Kidney epithelial cell (primary cell): Measurements from ENCODE around the gene PALLD. TPM values are rescaled to one million over a fixed set of nuclear protein-coding genes. Genes with fewer than 3 reads are reported as not detected.

Source experiments
- DNase-seq: peaks from one replicate; pipeline ENCODE4 v3.0.0-alpha.2; 2010; ENCODE audit warnings: low read depth
- H3K27me3 ChIP-seq: 2 replicates; pipeline ENCODE4 v1.6.0; 2011; ENCODE audit warnings: low read length; ENCODE audit not compliant: control insufficient read depth, insufficient read depth
- H3K36me3 ChIP-seq: 2 replicates; pipeline ENCODE4 v1.5.1; 2011; ENCODE audit warnings: low read length; ENCODE audit not compliant: control insufficient read depth, insufficient read depth
- H3K4me3 ChIP-seq: 2 replicates; pipeline ENCODE4 v1.5.1; 2011; ENCODE audit warnings: low read depth, mild to moderate bottlenecking, control low read depth, low read length
- total RNA-seq: library from RNA; depleted of rRNA; stranded (reverse); fragments of >200 nt; gene quantifications from 2 replicates; pipeline ENCODE4 v1.2.3, GENCODE V29; 2015
- TF ChIP-seq, protein P1 (sequence below): IDR thresholded peaks from 2 replicates; pipeline ENCODE4 v1.5.1; 2011; ENCODE audit warnings: mild to moderate bottlenecking, moderate library complexity, low read length, control low read depth, inconsistent platforms; ENCODE audit not compliant: insufficient read depth, poor library complexity, severe bottlenecking

The PALLD gene
- total RNA-seq, 1 donor from 2014 or later: 77.4 TPM

DNA sequence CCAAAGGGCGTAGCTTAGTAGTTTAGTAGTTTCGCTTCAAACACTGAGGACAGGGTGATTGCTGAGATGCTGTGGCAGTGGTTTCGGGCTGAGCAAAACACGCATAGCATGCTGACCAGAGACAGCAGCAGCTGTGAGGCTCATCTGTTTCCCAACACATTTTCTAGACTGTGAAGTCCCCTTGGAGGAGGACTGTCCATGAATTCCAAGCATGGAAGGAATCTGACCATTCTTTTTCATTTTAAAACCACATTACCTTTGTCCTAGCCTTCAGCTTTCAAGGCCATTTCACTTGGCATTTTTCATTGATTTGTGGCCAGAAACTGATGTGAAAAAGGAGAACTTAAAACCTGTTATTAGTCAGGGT lies 240.9 kb downstream of the PALLD start:
- Histone ChIP-seq H3K36me3 (no peaks in the 10 kb centered on the region), H3K27me3 (no peaks in the 10 kb centered on the region), H3K4me3 (no peak overlapping the region)
- DNase-seq: no peak
- TF ChIP-seq, protein P1, sequence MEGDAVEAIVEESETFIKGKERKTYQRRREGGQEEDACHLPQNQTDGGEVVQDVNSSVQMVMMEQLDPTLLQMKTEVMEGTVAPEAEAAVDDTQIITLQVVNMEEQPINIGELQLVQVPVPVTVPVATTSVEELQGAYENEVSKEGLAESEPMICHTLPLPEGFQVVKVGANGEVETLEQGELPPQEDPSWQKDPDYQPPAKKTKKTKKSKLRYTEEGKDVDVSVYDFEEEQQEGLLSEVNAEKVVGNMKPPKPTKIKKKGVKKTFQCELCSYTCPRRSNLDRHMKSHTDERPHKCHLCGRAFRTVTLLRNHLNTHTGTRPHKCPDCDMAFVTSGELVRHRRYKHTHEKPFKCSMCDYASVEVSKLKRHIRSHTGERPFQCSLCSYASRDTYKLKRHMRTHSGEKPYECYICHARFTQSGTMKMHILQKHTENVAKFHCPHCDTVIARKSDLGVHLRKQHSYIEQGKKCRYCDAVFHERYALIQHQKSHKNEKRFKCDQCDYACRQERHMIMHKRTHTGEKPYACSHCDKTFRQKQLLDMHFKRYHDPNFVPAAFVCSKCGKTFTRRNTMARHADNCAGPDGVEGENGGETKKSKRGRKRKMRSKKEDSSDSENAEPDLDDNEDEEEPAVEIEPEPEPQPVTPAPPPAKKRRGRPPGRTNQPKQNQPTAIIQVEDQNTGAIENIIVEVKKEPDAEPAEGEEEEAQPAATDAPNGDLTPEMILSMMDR: no peak

GRCh38 chr4:168739886-168740285 lies 243.0 kb downstream of the PALLD start:
- DNase-seq: no peak
- H3K36me3 ChIP-seq: no peaks in the 10 kb centered on the region
- TF ChIP-seq, protein P1: no peak
- no peak overlapping the region for H3K4me3 ChIP-seq
- H3K27me3 ChIP-seq: no peaks in the 10 kb centered on the region

DNA sequence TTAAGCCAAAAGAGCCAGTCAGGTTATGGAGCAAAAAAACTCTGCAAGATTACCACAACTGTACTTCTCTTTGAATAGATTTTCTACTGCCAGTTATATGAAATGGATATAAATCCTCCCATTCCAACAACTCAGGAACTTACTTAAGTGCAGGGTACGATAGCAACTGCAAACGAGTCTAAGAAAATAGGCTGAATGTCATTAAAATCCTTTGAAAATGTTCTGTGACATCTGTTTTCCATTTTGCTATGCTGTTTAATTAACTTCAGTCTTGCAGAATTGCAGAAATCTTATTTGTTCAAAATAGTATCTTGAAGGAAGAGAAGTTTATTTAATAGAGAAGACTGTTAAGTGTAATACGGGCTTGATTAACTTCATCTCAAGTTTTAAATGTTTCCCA lies 243.8 kb downstream of the PALLD start:
- no peaks in the 10 kb centered on the region for H3K27me3 ChIP-seq
- DNase-seq: no peak
- TF ChIP-seq, protein P1: no peak
- no peaks in the 10 kb centered on the region for H3K36me3 ChIP-seq
- H3K4me3 ChIP-seq: no peak overlapping the region

DNA sequence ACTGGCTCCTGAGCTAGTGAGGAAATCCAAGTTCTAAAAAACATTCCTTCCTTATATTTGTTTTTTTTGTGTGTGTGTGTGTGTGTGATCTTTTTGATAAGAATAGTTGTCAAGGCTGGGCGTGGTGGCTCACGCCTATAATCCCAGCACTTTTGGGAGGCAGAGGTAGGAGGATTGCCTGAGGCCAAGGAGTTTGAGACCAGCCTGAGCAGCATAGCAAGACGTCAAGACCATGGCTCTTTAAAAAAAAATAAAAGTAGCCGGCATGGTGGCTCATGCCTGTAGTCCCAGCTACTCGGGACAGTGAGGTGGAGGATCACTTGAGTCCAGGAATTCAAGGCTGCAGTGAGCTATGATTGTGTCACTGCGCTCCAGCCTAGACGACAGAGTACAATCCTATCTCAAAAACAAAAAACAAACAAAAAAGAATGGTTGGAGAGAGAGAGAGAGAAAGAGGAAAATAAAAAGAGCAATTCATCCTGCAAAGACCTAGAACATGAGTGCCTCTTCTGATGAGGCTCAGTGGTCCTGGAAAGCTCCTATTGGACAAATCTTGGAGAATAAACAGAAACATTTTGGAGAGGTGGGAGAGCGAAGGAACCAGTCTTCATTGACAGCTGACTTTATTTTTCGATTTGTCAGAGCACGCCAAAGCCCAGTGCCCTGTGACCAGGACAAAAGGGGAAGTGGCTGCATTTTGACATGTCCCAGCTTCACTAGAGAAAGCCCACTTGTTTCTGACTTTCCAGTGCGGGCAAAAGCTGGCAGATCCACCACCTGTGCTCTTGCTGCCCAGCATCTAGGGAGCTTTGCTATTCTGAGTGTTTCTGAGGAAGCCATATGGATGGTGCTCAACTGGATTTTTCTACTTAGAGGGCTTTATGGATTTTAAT lies 244.7 kb downstream of the PALLD start:
- no peak overlapping the region for H3K4me3 ChIP-seq
- H3K27me3 ChIP-seq: no peaks in the 10 kb centered on the region
- TF ChIP-seq, protein P1: no peak
- no peaks in the 10 kb centered on the region for H3K36me3 ChIP-seq
- DNase-seq: no peak

- DNase-seq: no peak
- no peaks in the 10 kb centered on the region for H3K27me3 ChIP-seq
- no peak overlapping the region for H3K4me3 ChIP-seq
- no peaks in the 10 kb centered on the region for H3K36me3 ChIP-seq
- TF ChIP-seq, protein P1: no peak
Measured at GRCh38 chr4:168743131-168743530, 246.3 kb downstream of the PALLD start.

- DNase-seq: no peak
- H3K36me3 ChIP-seq: no peaks in the 10 kb centered on the region
- no peak overlapping the region for H3K4me3 ChIP-seq
- H3K27me3 ChIP-seq: no peaks in the 10 kb centered on the region
- TF ChIP-seq, protein P1: no peak
Measured at GRCh38 chr4:168743601-168744000, 246.7 kb downstream of the PALLD start.
